OCI-LY7 (cell line): ENCODE data around the gene WASF3. TPM values are rescaled to one million over a fixed set of nuclear protein-coding genes. Genes with fewer than 3 reads are reported as not detected.

Source experiments
- BruUV-seq: library from RNA; stranded (reverse); fragments of 400-500 nt; replicated peaks from 2 replicates; lab custom pipeline; 2021; lab: Mats Ljungman, UMichigan
- CTCF ChIA-PET: fragments of 300-600 bp; sonication (Branson Sonifier 250); formaldehyde crosslinking; loops from one replicate; lab custom pipeline; 2022; ENCODE audit warnings: antibody characterized with exemption; ENCODE audit not compliant: unreplicated experiment; lab: Charles Lee
- POLR2A ChIA-PET: fragments of 300-600 bp; sonication (Branson Sonifier 250); formaldehyde crosslinking; loops from one replicate; lab custom pipeline; 2022; ENCODE audit warnings: antibody characterized with exemption; lab: Charles Lee
- DNase-seq: peaks from one replicate; pipeline ENCODE4 v3.0.0-alpha.2; 2015; ENCODE audit warnings: low spot score
- H2AFZ ChIP-seq: fragments of 200-600 bp; sonication (generic), shearing (Covaris generic); 2 replicates; pipeline ENCODE4 v1.6.1; 2014; ENCODE audit warnings: mild to moderate bottlenecking, antibody characterized with exemption, low read length, moderate library complexity
- H3K27ac ChIP-seq: fragments of 200-600 bp; sonication (generic); 2 replicates; pipeline ENCODE4 v1.5.1; 2014; ENCODE audit warnings: mixed run types, low read depth, mild to moderate bottlenecking, moderate library complexity, low read length, inconsistent platforms; ENCODE audit not compliant: poor library complexity, severe bottlenecking
- H3K36me3 ChIP-seq: fragments of 200-600 bp; sonication (generic); 2 replicates; pipeline ENCODE4 v1.6.1; 2014; ENCODE audit warnings: mild to moderate bottlenecking, antibody characterized with exemption, low read length, moderate library complexity, mixed read lengths; ENCODE audit not compliant: insufficient read depth
- H3K4me1 ChIP-seq: fragments of 200-600 bp; sonication (generic); 2 replicates; pipeline ENCODE4 v1.5.1; 2014; ENCODE audit warnings: mild to moderate bottlenecking, low read length; ENCODE audit not compliant: insufficient read depth, poor library complexity, severe bottlenecking
- H3K4me2 ChIP-seq: fragments of 200-600 bp; sonication (generic); 2 replicates; pipeline ENCODE4 v1.6.1; 2014; ENCODE audit warnings: mild to moderate bottlenecking, low read length
- H3K4me3 ChIP-seq: fragments of 200-600 bp; sonication (generic); 2 replicates; pipeline ENCODE4 v1.5.1; 2014; ENCODE audit warnings: mild to moderate bottlenecking, low read depth, low read length; ENCODE audit not compliant: poor library complexity, severe bottlenecking
- H3K79me2 ChIP-seq: fragments of 200-600 bp; sonication (generic); 2 replicates; pipeline ENCODE4 v1.6.1; 2016; ENCODE audit warnings: low read depth, mild to moderate bottlenecking, low read length, moderate library complexity, mixed read lengths; ENCODE audit not compliant: insufficient read depth
- H3K9me2 ChIP-seq: fragments of 200-600 bp; sonication (generic); 2 replicates; pipeline ENCODE4 v1.6.1; 2016; ENCODE audit warnings: mild to moderate bottlenecking, low read length, mixed read lengths; ENCODE audit not compliant: insufficient read depth
- H3K9me3 ChIP-seq: fragments of 200-600 bp; sonication (generic); 2 replicates; pipeline ENCODE4 v1.6.1; 2014; ENCODE audit warnings: mild to moderate bottlenecking, mixed run types, low read length, mixed read lengths
- H4K20me1 ChIP-seq: fragments of 200-600 bp; sonication (generic); 2 replicates; pipeline ENCODE4 v1.6.1; 2014; ENCODE audit warnings: mild to moderate bottlenecking, antibody characterized with exemption, low read length, moderate library complexity, mixed read lengths; ENCODE audit not compliant: insufficient read depth
- CTCF ChIP-seq: fragments of 200-600 bp; sonication (generic); conservative IDR thresholded peaks from 2 replicates; pipeline ENCODE4 v1.5.1; 2014; ENCODE audit warnings: mild to moderate bottlenecking, antibody characterized with exemption, low read length, moderate library complexity, mixed read lengths
- EZH2phosphoT487 ChIP-seq: fragments of 200-600 bp; sonication (generic); IDR thresholded peaks from 2 replicates; pipeline ENCODE4 v1.6.1; 2018; ENCODE audit warnings: low read depth, borderline replicate concordance, mild to moderate bottlenecking, mixed run types, antibody characterized with exemption, low read length, moderate library complexity, mixed read lengths
- intact Hi-C: fragments of 100-400 bp; cut with micrococcal nuclease; formaldehyde crosslinking; loops from one replicate; pipeline ENCODE4 v1.10.0; 2022; ENCODE audit not compliant: unreplicated experiment
- total RNA-seq, 2 experiments: library from RNA; depleted of rRNA in 1 of 2; stranded (reverse); fragments of >200 nt in 1 of 2; shearing (Covaris generic) in 1 of 2; gene quantifications; 2 replicates each; pipeline ENCODE4 v1.2.3, GENCODE V29; 2014 to 2022

The WASF3 gene
- total RNA-seq, 2 experiments from 2014 or later = 0.17 to 0.19 TPM

- POLR2A ChIA-PET = no interaction called here
- Histone ChIP-seq H3K36me3 (no peaks in the 10 kb centered on the region), H3K9me3 (no peaks in the 10 kb centered on the region), H3K4me3 (no peak overlapping the region), H4K20me1 (no peaks in the 10 kb centered on the region), H3K27ac (no peak overlapping the region), H3K4me1 (peaks cover 56% of the 10 kb centered on the region), H2AFZ (peak overlapping the region; percentile 78), H3K4me2 (peak overlapping the region; percentile 39), H3K79me2 (no peaks in the 10 kb centered on the region), H3K9me2 (no peaks in the 10 kb centered on the region)
- TF ChIP-seq CTCF (no peak), EZH2phosphoT487 (no peak)
- BruUV-seq = no TSS peak
- peak; percentile 39 for DNase-seq
- intact Hi-C loops = no loop called here
- CTCF ChIA-PET = no interaction called here
Observed at GRCh38 chr13:26660766-26661165, 103.3 kb downstream of the WASF3 start.

- no TSS peak for BruUV-seq
- Histone ChIP-seq H3K4me2 (peak overlapping the region; percentile 55), H3K79me2 (no peaks in the 10 kb centered on the region), H3K27ac (peak overlapping the region; percentile 29), H3K36me3 (no peaks in the 10 kb centered on the region), H3K4me1 (peaks cover 56% of the 10 kb centered on the region), H4K20me1 (no peaks in the 10 kb centered on the region), H3K9me3 (no peaks in the 10 kb centered on the region), H3K4me3 (peak overlapping the region; percentile 58), H2AFZ (peak overlapping the region; percentile 56; the same call in 1 of the 2 replicates), H3K9me2 (no peaks in the 10 kb centered on the region)
- CTCF ChIA-PET = no interaction called here
- no peak for TF ChIP-seq EZH2phosphoT487
- TF ChIP-seq CTCF = no peak
- POLR2A ChIA-PET = interaction anchor here (0.6 kb wide), 1 partner anchor 363 kb away, joined by 3 read pairs; no protein-coding TSS in a partner anchor
- intact Hi-C loops = no loop called here
- DNase-seq = peak; percentile 65
Observed at GRCh38 chr13:26663791-26664190, 106.3 kb downstream of the WASF3 start.

DNA sequence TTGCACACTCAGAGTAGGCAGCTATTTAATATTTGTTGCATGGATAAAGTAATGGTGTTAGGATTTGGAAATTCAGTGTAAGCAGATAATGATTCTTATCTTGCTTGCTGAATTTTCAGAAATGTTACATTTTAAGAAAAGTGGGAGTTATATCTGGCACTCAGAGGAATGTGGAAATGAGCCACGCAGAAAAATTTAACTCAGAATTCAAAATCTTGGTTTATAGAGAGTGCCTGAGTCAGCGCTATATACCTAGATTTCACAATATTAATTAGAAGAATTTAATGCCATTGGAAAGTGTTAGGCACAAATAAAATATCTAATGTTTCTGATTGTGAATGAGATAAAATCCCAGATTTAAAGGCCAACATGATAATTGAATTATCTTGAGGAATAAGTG, 106.8 kb downstream of the WASF3 start:
- POLR2A ChIA-PET = no interaction called here
- CTCF ChIA-PET = no interaction called here
- Histone ChIP-seq H3K36me3 (no peaks in the 10 kb centered on the region), H3K9me3 (no peaks in the 10 kb centered on the region), H3K4me1 (peaks cover 56% of the 10 kb centered on the region), H4K20me1 (no peaks in the 10 kb centered on the region), H3K4me2 (peak overlapping the region; percentile 55), H3K79me2 (no peaks in the 10 kb centered on the region), H3K27ac (peak overlapping the region; percentile 29), H3K9me2 (no peaks in the 10 kb centered on the region), H2AFZ (peak overlapping the region; percentile 56), H3K4me3 (peak overlapping the region; percentile 58)
- no peak for TF ChIP-seq CTCF
- no peak for TF ChIP-seq EZH2phosphoT487
- no peak for DNase-seq
- BruUV-seq = no TSS peak
- intact Hi-C loops = no loop called here
